GM12892 (cell line): ENCODE data around the gene ONECUT2.

Source experiments
- POLR2A ChIP-seq: IDR thresholded peaks from 2 replicates; pipeline ENCODE4 v1.6.1; 2011; ENCODE audit warnings: low read depth, low read length, control low read depth
- POLR2AphosphoS5 ChIP-seq: IDR thresholded peaks from 2 replicates; pipeline ENCODE4 v1.6.1; 2011; ENCODE audit warnings: low read depth, low read length, control low read depth

GRCh38 chr18:57436965-57437333 lies 1.8 kb downstream of the ONECUT2 start:
- TF ChIP-seq POLR2AphosphoS5 = no peak
- no peak for TF ChIP-seq POLR2A
